Measurements from ENCODE around the gene SAMHD1.
"Not testable (repeated sequence)": the region's sequence is repeated elsewhere in the genome, so short reads cannot be mapped to it uniquely, and the experiment has no call there.

The SAMHD1 gene

GRCh38 chr20:36906086-36906485 is 45.4 kb downstream of the SAMHD1 start:
- not testable (repeated sequence) for FAIRE-seq

- not testable (repeated sequence) for FAIRE-seq
Observed at GRCh38 chr20:36905566-36905965, 45.9 kb downstream of the SAMHD1 start.

DNA sequence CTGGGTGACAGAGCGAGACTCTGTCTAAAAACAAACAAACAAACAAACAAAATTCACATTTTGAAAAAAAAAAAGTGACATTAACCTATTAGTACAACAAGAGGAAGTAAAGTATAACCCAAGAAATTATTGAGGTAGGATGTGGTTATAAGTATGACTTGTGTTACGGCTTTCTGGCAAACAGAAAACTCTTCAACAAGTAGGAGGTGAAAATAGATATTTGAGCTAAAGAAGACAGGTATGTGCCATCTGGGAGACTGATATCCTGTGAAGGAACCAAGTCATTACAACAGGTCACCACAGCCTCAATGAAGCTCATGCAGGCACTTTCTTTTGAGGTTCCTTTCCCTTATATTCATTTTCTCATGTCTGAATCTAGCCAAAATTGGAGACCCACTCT is 46.8 kb downstream of the SAMHD1 start:
- FAIRE-seq, result no peak

DNA sequence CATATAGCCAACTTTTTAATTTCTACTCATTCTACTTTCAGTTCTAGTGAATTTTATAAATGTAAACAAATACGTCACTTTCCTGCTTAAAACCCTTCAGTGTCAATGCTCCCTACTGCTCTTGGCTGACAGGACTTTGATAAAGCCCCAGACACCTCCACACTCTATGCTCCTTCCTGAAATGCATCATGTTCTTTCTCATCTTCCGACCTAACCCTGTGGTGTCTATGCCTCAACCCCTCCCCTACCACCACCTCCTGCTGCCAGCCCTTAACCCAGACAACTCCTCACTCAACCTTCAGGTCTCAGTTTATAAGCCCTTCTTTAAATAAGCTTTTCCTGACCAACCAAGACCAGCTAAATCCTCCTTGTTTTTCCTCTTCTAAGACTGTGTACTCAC is 56.5 kb downstream of the SAMHD1 start:
- FAIRE-seq, result no peak

- no peak for FAIRE-seq
Observed at GRCh38 chr20:36893801-36894200, 57.7 kb downstream of the SAMHD1 start.

- no peak for FAIRE-seq
Observed at GRCh38 chr20:36891211-36891610, 60.3 kb downstream of the SAMHD1 start.

- FAIRE-seq, result no peak
Observed at GRCh38 chr20:36890586-36890985, 60.9 kb downstream of the SAMHD1 start.

DNA sequence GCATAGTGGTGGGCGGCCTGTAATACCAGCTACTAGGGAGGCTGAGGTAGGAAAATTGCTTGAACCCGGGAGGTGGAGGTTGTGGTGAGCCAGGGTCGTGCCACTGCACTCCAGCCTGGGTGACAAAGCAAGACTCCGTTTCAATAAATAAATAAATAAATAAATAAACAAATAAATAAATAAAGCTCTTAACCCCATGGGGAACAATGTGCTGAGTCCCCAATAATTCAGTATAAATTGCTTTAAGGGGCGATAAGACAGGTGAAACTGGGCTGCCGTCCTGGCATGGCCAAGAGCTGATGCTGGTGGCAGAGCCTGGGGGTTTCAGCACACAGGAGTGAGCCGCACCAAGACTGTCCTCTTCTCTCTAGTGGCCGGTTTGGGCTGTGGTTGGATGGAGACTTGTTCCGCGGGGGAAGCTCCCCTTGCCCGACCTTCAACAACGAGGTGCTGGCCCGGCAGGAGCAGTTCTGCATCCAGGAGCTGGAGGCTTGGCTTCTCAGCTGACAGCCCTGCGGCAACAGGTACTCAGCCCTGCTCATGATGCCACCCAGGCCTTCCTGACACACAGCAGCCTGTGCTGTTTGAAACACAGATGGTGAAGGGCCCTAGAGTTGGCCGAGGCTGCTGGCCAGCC is 62.5 kb downstream of the SAMHD1 start:
- no peak for FAIRE-seq

DNA sequence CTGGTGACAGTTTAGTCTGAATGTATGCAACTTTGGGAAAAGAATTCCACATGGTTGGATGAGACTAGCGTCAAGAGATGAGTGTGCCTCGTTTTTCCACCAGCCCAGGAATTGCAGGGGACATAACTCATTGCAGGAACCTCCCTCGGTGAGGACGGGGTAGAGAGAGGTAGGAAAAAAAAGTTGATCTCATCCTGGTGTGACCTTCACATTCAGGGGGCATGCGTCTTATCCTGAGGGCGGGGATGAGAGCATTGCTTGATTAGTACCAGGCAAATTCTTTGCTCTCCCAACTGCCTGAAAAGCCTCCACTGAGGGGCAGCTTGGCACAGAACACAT is 63.8 kb downstream of the SAMHD1 start:
- FAIRE-seq, result no peak

- FAIRE-seq, result peak; percentile 83
Observed at GRCh38 chr20:36886859-36887751, 64.4 kb downstream of the SAMHD1 start.

DNA sequence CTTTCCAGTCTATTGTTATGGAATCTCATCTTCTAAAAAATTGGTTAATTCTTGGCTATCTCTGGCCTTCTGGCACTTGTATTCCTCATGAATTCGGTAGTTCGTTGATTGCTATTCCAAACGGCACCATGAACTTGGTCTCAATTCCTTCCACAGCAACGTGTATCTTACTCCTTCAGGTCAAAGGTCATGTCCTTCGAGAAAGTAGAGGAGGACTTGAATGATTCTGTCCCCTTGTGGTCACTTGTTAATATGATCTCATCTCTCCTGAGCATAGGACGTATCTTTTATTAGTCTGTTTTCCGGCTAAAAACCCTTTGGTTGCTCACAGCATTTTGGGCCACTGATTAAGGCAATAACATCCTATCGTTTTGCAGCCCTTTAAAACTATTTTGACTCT is 66.2 kb downstream of the SAMHD1 start:
- FAIRE-seq, result no peak

DNA sequence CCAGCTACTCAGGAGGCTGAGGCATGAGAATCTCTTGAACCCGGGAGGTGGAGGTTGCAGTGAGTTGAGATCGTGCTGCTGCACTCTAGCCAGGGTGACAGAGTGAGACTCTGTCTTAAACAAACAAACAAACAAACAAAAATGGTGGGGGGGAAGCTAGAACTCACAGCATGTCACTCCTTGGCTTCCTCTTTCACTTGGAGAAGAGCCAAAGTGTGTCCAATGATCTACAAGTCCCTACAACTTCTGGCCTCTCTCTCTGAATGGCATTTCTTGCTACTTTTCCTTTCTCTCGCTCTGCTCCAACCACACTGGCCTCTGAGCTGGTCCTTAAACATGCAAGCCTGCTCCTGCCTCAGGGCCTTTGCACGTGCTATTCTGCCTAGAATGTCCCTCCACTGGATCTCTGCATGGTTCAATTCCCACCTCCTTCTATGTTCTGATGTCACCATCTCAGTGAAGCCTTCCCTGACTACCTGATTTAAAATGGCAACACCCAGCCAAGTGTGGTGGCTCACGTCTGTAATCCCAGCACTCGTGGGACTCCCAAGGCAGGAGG is 67.5 kb downstream of the SAMHD1 start:
- no peak for FAIRE-seq

DNA sequence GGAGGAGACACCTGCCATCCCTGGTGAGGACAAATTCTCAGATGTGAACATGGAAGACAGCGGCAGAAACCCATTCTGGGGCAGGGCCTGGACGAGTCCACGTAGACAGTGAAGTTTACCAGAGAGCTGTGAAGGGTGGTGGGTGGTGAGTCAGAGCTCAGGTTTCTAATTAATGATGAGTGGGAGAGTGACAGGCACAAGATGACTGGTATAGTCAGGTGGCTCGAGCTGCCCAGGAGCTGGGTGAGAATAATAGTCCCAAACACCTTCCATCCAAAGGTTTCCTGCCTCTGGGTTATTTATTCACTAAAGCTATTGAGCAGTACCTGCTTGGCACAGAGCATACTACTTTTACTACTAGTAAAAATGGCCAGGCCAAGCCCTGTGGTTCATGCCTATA is 69.6 kb downstream of the SAMHD1 start:
- no peak for FAIRE-seq

GRCh38 chr20:36881331-36881730 is 70.2 kb downstream of the SAMHD1 start:
- no peak for FAIRE-seq

DNA sequence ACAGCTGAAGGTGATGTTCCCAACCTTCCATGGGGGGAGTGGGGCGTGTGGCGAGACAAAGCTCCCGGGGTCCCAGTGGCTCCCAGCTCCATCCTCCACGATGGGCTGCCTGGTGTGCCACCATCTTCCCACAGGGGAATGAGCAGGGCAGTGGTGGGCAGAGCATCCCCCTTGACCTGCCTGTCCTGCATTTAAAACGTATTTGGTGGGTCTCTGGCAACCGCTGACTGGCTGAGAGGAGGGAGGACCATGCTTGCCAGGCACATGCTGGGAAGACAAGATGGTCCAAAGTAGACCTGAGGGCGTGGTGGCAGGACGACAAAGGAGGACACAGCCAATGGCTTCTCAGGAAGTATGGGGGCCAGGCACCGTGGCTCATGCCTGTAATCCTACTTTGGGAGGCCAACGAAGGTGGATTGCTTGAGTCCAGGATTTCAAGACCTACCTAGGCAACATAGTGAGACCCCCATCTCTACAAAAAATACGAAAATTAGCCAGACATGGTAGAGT is 70.7 kb downstream of the SAMHD1 start:
- FAIRE-seq, result no peak

GRCh38 chr20:36878941-36879340 is 72.6 kb downstream of the SAMHD1 start:
- FAIRE-seq, result no peak

- no peak for FAIRE-seq
Observed at GRCh38 chr20:36876473-36876833, 75.1 kb downstream of the SAMHD1 start.

GRCh38 chr20:36875702-36876472 is 75.6 kb downstream of the SAMHD1 start, which contains the start of gene TLDC2:
Gene TLDC2 (plus strand): TSS chr20:36876138. CDS start chr20:36876175, 37 bp downstream.
- FAIRE-seq, result no peak

- FAIRE-seq, result not testable (repeated sequence)
Observed at GRCh38 chr20:36875093-36875492, 76.4 kb downstream of the SAMHD1 start.

DNA sequence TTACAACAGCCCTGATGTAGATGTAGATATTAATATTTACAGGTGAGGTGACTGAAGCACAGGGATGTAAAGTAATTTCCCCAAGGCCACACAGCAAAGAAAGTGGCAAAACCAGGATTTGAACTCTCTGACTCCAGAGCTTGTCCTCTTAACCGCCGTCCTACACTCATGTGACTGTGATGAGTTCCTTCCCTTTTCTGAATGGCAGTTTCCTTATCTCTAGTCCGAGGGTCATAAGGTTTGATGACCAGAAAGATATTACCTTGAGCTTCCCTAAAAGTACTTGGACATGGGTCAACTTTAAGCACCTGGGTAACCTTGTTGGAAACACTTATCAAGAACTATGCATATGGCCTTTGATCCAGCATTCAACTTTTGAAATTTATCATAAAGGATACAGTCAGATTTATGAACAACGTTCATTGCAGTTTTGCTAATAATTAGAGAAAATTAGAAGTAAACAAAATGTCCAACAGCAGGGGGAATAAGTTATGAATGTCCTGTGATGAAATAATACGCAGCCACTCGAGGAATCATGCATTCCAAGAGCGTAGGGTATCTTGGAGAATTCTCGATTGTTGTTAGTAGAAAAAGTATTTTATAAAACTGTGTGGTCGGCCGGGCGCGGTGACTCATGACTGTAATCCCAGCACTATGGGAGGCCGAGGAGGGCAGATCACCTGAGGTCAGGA is 77.9 kb downstream of the SAMHD1 start:
- FAIRE-seq, result no peak

DNA sequence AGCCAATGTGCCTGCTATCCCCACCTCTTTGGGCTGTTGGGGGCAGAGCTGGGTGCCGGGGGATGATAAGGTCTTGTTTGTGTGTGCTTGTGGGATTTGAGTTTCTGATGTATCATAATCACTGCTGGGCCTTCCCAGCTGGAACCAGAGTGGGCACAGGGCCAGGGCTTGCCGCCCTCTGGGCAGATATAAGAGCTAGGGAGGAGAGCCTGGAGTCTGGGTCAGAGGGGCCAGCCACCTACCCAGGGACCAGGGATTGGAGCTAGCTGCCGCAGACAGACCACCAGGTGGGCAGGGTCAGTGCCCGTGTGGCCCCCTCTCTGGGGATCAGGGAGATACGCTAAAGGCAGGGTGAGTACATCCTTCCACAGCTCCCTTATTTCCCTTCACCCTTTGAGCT is 78.7 kb downstream of the SAMHD1 start:
- FAIRE-seq, result no peak
